SKM-1 treated with dmso at 0.1 percent for 144 hours (cell line): ENCODE measurements around the gene HOXC9.

ENCODE experiments used
- DNase-seq: peaks from one replicate; lab custom pipeline; 2025; ENCODE audit not compliant: unreplicated experiment; lab: John Stamatoyannopoulos, UW

HOXC9 gene

GRCh38 chr12:53975479-53976152 is 24.3 kb upstream of the HOXC9 start:
- DNase-seq, result no peak

GRCh38 chr12:53976172-53976822 is 23.7 kb upstream of the HOXC9 start:
- DNase-seq, result no peak

GRCh38 chr12:53976823-53977595 is 23.0 kb upstream of the HOXC9 start:
- no peak for DNase-seq

GRCh38 chr12:53977596-53978445 is 22.1 kb upstream of the HOXC9 start:
- no peak for DNase-seq

- no peak for DNase-seq
These were observed 21.2 kb upstream of the HOXC9 start for GRCh38 chr12:53978477-53979356.

GRCh38 chr12:53980104-53980801 is 19.7 kb upstream of the HOXC9 start:
- no peak for DNase-seq

GRCh38 chr12:53980802-53981496 is 19.0 kb upstream of the HOXC9 start:
- DNase-seq, result no peak

- DNase-seq, result no peak
These were observed 18.1 kb upstream of the HOXC9 start for GRCh38 chr12:53981634-53982565.

- no peak for DNase-seq
These were observed 17.1 kb upstream of the HOXC9 start for GRCh38 chr12:53982648-53983567.

- DNase-seq, result no peak
These were observed 16.4 kb upstream of the HOXC9 start for GRCh38 chr12:53983568-53983949.

- DNase-seq, result no peak
These were observed 15.9 kb upstream of the HOXC9 start for GRCh38 chr12:53983950-53984572.

GRCh38 chr12:53984901-53985691 is 14.9 kb upstream of the HOXC9 start, which contains the start of gene HOXC10:
TSS of gene HOXC10 (plus strand) at chr12:53985146. CDS start at chr12:53985260, 114 bp downstream.
- no peak for DNase-seq

- DNase-seq, result no peak
These were observed 14.3 kb upstream of the HOXC9 start for GRCh38 chr12:53985692-53985993.

GRCh38 chr12:53985994-53986685 is 13.8 kb upstream of the HOXC9 start:
- DNase-seq, result no peak
